ENCODE measurements around the gene FASN.

The FASN gene

GRCh38 chr17:82100502-82101298 is 2.7 kb upstream of the FASN start:
- DNase-seq = no peak

GRCh38 chr17:82098939-82099763 is 1.1 kb upstream of the FASN start:
- DNase-seq = peak in 2 of 3 experiments; percentile 83 to 87

- DNase-seq = no peak
Observed at GRCh38 chr17:82097919-82098168, 192 bp downstream of the FASN start.

- DNase-seq = peak; percentile 20 to 61 (median 60)
Observed at GRCh38 chr17:82097184-82097918, 685 bp downstream of the FASN start.

- DNase-seq = no peak
Observed at GRCh38 chr17:82096709-82097183, 1.3 kb downstream of the FASN start.

- no peak for DNase-seq
Observed at GRCh38 chr17:82095777-82096708, 2.0 kb downstream of the FASN start.

- no peak for DNase-seq
Observed at GRCh38 chr17:82094931-82095776, 2.9 kb downstream of the FASN start.

- DNase-seq = no peak
Observed at GRCh38 chr17:82092995-82093751, 4.9 kb downstream of the FASN start.

- no peak for DNase-seq
Observed at GRCh38 chr17:82092628-82092994, 5.4 kb downstream of the FASN start.

GRCh38 chr17:82092094-82092586 is 5.9 kb downstream of the FASN start:
- DNase-seq = no peak

GRCh38 chr17:82091264-82092066 is 6.6 kb downstream of the FASN start:
- DNase-seq = no peak

GRCh38 chr17:82090549-82091263 is 7.3 kb downstream of the FASN start:
- DNase-seq = no peak

- DNase-seq = no peak
Observed at GRCh38 chr17:82089723-82090548, 8.1 kb downstream of the FASN start.

- no peak for DNase-seq
Observed at GRCh38 chr17:82088838-82089722, 9.0 kb downstream of the FASN start.

- no peak for DNase-seq
Observed at GRCh38 chr17:82087961-82088837, 9.8 kb downstream of the FASN start.

All from NCI-H1417 (cell line).